ENCODE data around the gene MAP3K14. TPM values are rescaled to one million over a fixed set of nuclear protein-coding genes. Genes with fewer than 3 reads are reported as not detected.

Gene MAP3K14
- total and polyA plus RNA-seq, 2 donors (not counting 1 experiment from before 2014, with no cell fraction given): 3.6 to 5.2 TPM

- Histone ChIP-seq H4K20me1 (ENCODE audit: control insufficient read depth, extremely low read depth, insufficient read depth, low read length) (no peaks in the 10 kb centered on the region), H3K27ac (ENCODE audit: insufficient read depth, low read length) (no peak overlapping the region), H3K4me3 (replicated peaks in 1 of 4; ENCODE audit: control extremely low read depth in 1 of 4, insufficient read depth in 1 of 4, low read depth in 3 of 4, low read length in 4 of 4) (no peak overlapping the region), H3K9ac (ENCODE audit: insufficient read depth, low read length) (no peak overlapping the region), H3K9me3 (ENCODE audit: control insufficient read depth, insufficient read depth, low read depth, low read length) (no peaks in the 10 kb centered on the region), H3K4me2 (ENCODE audit: extremely low read depth, insufficient read depth, low read length) (peak overlapping the region; percentile 13), H3K4me1 (ENCODE audit: control insufficient read depth, extremely low read depth, insufficient read depth, low read length) (peaks cover 18% of the 10 kb centered on the region), H3K27me3 (ENCODE audit: control insufficient read depth, insufficient read depth, low read length) (peaks cover 9% of the 10 kb centered on the region), H3K36me3 (ENCODE audit: control insufficient read depth, insufficient read depth, low read length) (no peaks in the 10 kb centered on the region), H2AFZ (ENCODE audit: low read length) (no peak overlapping the region), H3K79me2 (ENCODE audit: control insufficient read depth, insufficient read depth, low read length) (no peaks in the 10 kb centered on the region)
- DNase-seq (ENCODE audit: low read depth in 2 of 2): peak in 1 of 2 donors; percentile 28
- TF ChIP-seq CTCF (conservative IDR thresholded peaks at IDR 0.05 in 1 of 2, IDR thresholded peaks at IDR 0.05 in 1 of 2; ENCODE audit: low read depth in 1 of 2, low read length in 2 of 2) (no peak), EZH2 (IDR thresholded peaks at IDR 0.05; ENCODE audit: low read length, missing control alignments) (no peak)
These were observed 89.5 kb downstream of the MAP3K14 start for GRCh38 chr17:45227101-45227925.

GRCh38 chr17:45226576-45226975 is 90.2 kb downstream of the MAP3K14 start:
- H3K4me3 ChIP-seq (replicated peaks in 1 of 4; ENCODE audit: control extremely low read depth in 1 of 4, insufficient read depth in 1 of 4, low read depth in 3 of 4, low read length in 4 of 4): no peak overlapping the region
- H2AFZ ChIP-seq (ENCODE audit: low read length): no peak overlapping the region
- DNase-seq (ENCODE audit: low read depth in 2 of 2): no peak
- peaks cover 18% of the 10 kb centered on the region for H3K4me1 ChIP-seq (ENCODE audit: control insufficient read depth, extremely low read depth, insufficient read depth, low read length)
- H3K27ac ChIP-seq (ENCODE audit: insufficient read depth, low read length): no peak overlapping the region
- H3K4me2 ChIP-seq (ENCODE audit: extremely low read depth, insufficient read depth, low read length): no peak overlapping the region
- no peaks in the 10 kb centered on the region for H3K9me3 ChIP-seq (ENCODE audit: control insufficient read depth, insufficient read depth, low read depth, low read length)
- H4K20me1 ChIP-seq (ENCODE audit: control insufficient read depth, extremely low read depth, insufficient read depth, low read length): no peaks in the 10 kb centered on the region
- no peaks in the 10 kb centered on the region for H3K79me2 ChIP-seq (ENCODE audit: control insufficient read depth, insufficient read depth, low read length)
- TF ChIP-seq CTCF (conservative IDR thresholded peaks at IDR 0.05 in 1 of 2, IDR thresholded peaks at IDR 0.05 in 1 of 2; ENCODE audit: low read depth in 1 of 2, low read length in 2 of 2) (no peak), EZH2 (IDR thresholded peaks at IDR 0.05; ENCODE audit: low read length, missing control alignments) (no peak)
- H3K27me3 ChIP-seq (ENCODE audit: control insufficient read depth, insufficient read depth, low read length): peaks cover 10% of the 10 kb centered on the region
- no peaks in the 10 kb centered on the region for H3K36me3 ChIP-seq (ENCODE audit: control insufficient read depth, insufficient read depth, low read length)
- no peak overlapping the region for H3K9ac ChIP-seq (ENCODE audit: insufficient read depth, low read length)

DNA sequence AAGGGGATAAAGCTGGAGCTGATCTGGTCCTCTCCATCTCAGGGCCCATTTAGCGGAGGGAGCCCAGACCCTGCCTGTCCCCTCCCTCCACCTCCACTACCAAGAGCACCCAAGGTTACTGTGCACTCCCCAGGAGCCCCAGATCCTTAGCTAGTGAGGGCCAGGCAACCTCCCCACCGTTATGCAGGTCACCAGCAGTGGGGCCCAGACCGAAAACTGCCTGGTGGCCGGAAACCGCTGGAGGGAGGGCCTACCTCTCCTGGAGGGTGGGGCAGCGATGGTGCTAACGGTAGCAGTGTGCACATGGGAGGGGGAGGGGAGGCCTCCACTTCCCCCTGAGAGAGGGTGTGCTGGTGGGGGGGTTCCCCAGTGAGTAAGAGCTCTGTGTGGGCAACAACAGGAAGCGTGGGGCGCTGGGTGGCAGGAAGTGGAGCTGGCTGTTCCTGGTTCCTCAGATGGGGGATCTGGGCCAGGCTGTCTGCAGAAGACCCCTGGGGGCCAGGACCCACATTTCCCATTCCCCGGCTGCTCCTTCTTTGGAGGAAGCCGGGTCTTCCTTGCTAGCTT is 90.8 kb downstream of the MAP3K14 start:
- no peaks in the 10 kb centered on the region for H3K79me2 ChIP-seq (ENCODE audit: control insufficient read depth, insufficient read depth, low read length)
- no peak overlapping the region for H2AFZ ChIP-seq (ENCODE audit: low read length)
- peaks cover 15% of the 10 kb centered on the region for H3K4me1 ChIP-seq (ENCODE audit: control insufficient read depth, extremely low read depth, insufficient read depth, low read length)
- no peaks in the 10 kb centered on the region for H3K36me3 ChIP-seq (ENCODE audit: control insufficient read depth, insufficient read depth, low read length)
- H3K27me3 ChIP-seq (ENCODE audit: control insufficient read depth, insufficient read depth, low read length): peaks cover 13% of the 10 kb centered on the region
- no peak overlapping the region for H3K27ac ChIP-seq (ENCODE audit: insufficient read depth, low read length)
- no peaks in the 10 kb centered on the region for H3K9me3 ChIP-seq (ENCODE audit: control insufficient read depth, insufficient read depth, low read depth, low read length)
- H3K9ac ChIP-seq (ENCODE audit: insufficient read depth, low read length): no peak overlapping the region
- no peak overlapping the region for H3K4me3 ChIP-seq (replicated peaks in 1 of 4; ENCODE audit: control extremely low read depth in 1 of 4, insufficient read depth in 1 of 4, low read depth in 3 of 4, low read length in 4 of 4)
- TF ChIP-seq CTCF (conservative IDR thresholded peaks at IDR 0.05 in 1 of 2, IDR thresholded peaks at IDR 0.05 in 1 of 2; ENCODE audit: low read depth in 1 of 2, low read length in 2 of 2): no peak
- no peak for TF ChIP-seq EZH2 (IDR thresholded peaks at IDR 0.05; ENCODE audit: low read length, missing control alignments)
- H3K4me2 ChIP-seq (ENCODE audit: extremely low read depth, insufficient read depth, low read length): no peak overlapping the region
- H4K20me1 ChIP-seq (ENCODE audit: control insufficient read depth, extremely low read depth, insufficient read depth, low read length): no peaks in the 10 kb centered on the region
- peak in 1 of 2 donors; percentile 13 for DNase-seq (ENCODE audit: low read depth in 2 of 2)
